HL-60 (cell line): Measurements from ENCODE around the gene CDA.

ENCODE experiments used
- DNase-seq, 2 experiments: peaks; one replicate each; pipeline ENCODE4 v3.0.0-alpha.2; 2010 to 2020; ENCODE audit warnings: low read depth in 1 of 2, low spot score in 1 of 2
- H3K27ac ChIP-seq: fragments of 250-450 bp; sonication (Bioruptor Pico); replicated peaks from 2 replicates; pipeline ENCODE4 v1.5.1; 2020; ENCODE audit warnings: mild to moderate bottlenecking, moderate library complexity
- H3K27me3 ChIP-seq: fragments of 250-450 bp; sonication (Bioruptor Pico); 2 replicates; pipeline ENCODE4 v1.5.1; 2021; ENCODE audit warnings: mild to moderate bottlenecking, moderate library complexity; ENCODE audit not compliant: insufficient read depth, poor library complexity, severe bottlenecking
- H3K4me3 ChIP-seq: replicated peaks from 2 replicates; pipeline ENCODE4 v1.5.1; 2011; ENCODE audit warnings: mild to moderate bottlenecking, control low read depth, low read length; ENCODE audit not compliant: insufficient read depth
- GABPA ChIP-seq: IDR thresholded peaks from 2 replicates; pipeline ENCODE4 v1.6.1; 2012; ENCODE audit warnings: low read depth
- POLR2AphosphoS5 ChIP-seq: IDR thresholded peaks from 2 replicates; pipeline ENCODE4 v1.6.1; 2012; ENCODE audit warnings: low read depth
- REST ChIP-seq: IDR thresholded peaks from 2 replicates; pipeline ENCODE4 v1.6.1; 2012; ENCODE audit warnings: low read depth; ENCODE audit not compliant: insufficient replicate concordance
- SPI1 ChIP-seq: IDR thresholded peaks from 2 replicates; pipeline ENCODE4 v1.6.1; 2012; ENCODE audit warnings: low read depth, mild to moderate bottlenecking, borderline replicate concordance
- TF ChIP-seq, protein P1 (sequence below): IDR thresholded peaks from one replicate; pipeline ENCODE4 v1.5.1; 2011; ENCODE audit warnings: low read length, control low read depth, inconsistent platforms; ENCODE audit not compliant: insufficient read depth

CDA gene

DNA sequence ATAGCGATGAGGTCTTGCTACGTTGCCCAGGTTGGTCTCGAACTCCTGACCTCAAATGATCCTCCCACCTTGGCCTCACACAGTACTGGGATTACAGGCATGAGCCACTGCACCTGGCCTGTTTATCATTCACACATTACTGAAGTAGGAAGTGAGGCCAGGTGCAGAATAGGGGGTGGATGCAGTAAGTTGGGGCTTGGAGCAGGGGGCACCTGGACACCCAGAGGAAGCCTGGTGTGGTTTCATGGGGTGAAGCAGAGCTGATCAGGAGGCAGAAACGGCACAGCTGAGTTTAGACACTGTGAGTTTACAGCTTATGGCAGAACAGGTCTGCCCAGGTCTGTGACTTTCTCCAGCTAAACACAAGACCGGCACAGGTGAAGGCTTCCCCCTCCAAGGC, 4.9 kb downstream of the CDA start:
- TF ChIP-seq POLR2AphosphoS5 (0 out of 2 replicates have a peak, but pooled peaks have one; percentile 42), SPI1 (no peak)
- Histone ChIP-seq H3K27me3 (no peaks in the 10 kb centered on the region), H3K4me3 (no peak overlapping the region), H3K27ac (no peak overlapping the region)
- no peak for DNase-seq

DNA sequence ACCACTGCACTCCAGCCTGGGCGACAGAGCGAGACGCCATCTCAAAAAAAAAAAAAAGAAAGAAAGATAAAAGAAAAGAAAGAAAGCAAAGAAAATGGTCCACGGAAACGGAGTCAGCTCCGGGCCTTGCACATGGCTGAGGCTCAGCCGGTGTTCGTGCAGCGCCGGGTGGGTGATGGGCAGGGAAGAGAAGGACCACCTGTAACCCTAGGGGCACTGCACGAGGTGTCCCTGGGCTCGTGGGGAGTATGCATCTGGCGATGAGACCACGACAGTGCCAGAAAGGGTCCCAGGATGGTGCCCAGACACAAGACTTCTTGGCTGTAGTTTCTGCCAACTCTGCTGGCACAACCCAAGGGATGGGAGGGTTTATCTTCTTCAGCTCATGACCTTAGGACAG, 5.8 kb downstream of the CDA start:
- Histone ChIP-seq H3K4me3 (no peak overlapping the region), H3K27ac (no peak overlapping the region), H3K27me3 (no peaks in the 10 kb centered on the region)
- TF ChIP-seq POLR2AphosphoS5 (no peak), GABPA (no peak), REST (no peak), SPI1 (no peak)
- TF ChIP-seq, protein P1, sequence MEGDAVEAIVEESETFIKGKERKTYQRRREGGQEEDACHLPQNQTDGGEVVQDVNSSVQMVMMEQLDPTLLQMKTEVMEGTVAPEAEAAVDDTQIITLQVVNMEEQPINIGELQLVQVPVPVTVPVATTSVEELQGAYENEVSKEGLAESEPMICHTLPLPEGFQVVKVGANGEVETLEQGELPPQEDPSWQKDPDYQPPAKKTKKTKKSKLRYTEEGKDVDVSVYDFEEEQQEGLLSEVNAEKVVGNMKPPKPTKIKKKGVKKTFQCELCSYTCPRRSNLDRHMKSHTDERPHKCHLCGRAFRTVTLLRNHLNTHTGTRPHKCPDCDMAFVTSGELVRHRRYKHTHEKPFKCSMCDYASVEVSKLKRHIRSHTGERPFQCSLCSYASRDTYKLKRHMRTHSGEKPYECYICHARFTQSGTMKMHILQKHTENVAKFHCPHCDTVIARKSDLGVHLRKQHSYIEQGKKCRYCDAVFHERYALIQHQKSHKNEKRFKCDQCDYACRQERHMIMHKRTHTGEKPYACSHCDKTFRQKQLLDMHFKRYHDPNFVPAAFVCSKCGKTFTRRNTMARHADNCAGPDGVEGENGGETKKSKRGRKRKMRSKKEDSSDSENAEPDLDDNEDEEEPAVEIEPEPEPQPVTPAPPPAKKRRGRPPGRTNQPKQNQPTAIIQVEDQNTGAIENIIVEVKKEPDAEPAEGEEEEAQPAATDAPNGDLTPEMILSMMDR = no peak
- DNase-seq = no peak

DNA sequence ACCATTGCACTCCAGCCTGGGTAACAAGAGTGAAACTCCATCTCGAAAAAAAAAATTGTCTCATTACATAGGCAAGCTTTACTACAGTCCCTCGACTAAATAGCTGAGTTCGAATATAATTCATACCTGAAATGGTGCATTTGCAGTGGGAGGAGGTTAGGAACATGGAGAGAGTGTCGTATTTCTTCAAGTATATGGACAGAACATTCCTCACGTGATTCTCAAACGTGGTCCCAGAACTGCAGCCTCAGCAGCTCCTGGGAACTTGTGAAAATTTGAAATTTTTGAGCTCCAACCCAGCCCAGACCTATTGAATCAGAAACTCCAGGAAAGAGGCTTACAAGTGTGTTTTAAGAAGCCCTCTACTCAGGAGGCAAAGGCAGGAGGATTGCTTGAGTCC, 7.2 kb downstream of the CDA start:
- DNase-seq = no peak
- no peaks in the 10 kb centered on the region for H3K27me3 ChIP-seq
- TF ChIP-seq REST (no peak), POLR2AphosphoS5 (no peak), SPI1 (no peak), GABPA (no peak)
- TF ChIP-seq, protein P1 = no peak
- H3K27ac ChIP-seq = peak overlapping the region; percentile 50
- H3K4me3 ChIP-seq = no peak overlapping the region

GRCh38 chr1:20597650-20598049, 8.8 kb downstream of the CDA start:
- H3K4me3 ChIP-seq = no peak overlapping the region
- H3K27ac ChIP-seq = peak overlapping the region; percentile 50
- TF ChIP-seq, protein P1 = no peak
- TF ChIP-seq REST = no peak
- no peak for TF ChIP-seq POLR2AphosphoS5
- TF ChIP-seq GABPA = no peak
- TF ChIP-seq SPI1 = no peak
- no peaks in the 10 kb centered on the region for H3K27me3 ChIP-seq
- peak in 1 of 2 experiments; percentile 61 for DNase-seq
